HEK293 (cell line): ENCODE data around the gene USP6.

Experiments used
- KLF1 ChIP-seq: fragments of 450-650 bp; formaldehyde crosslinking; IDR thresholded peaks from 2 replicates; pipeline ENCODE4 v1.5.1; 2016; ENCODE audit warnings: missing biosample characterization, missing genetic modification characterization
- ZBTB8A ChIP-seq: fragments of 450-650 bp; formaldehyde crosslinking; IDR thresholded peaks from 2 replicates; pipeline ENCODE4 v1.5.1; 2016; ENCODE audit warnings: missing biosample characterization, missing genetic modification characterization
- ZFP69B ChIP-seq: fragments of 450-650 bp; formaldehyde crosslinking; IDR thresholded peaks from 2 replicates; pipeline ENCODE4 v1.5.1; 2016; ENCODE audit warnings: missing biosample characterization, missing genetic modification characterization
- ZNF10 ChIP-seq: fragments of 450-650 bp; formaldehyde crosslinking; IDR thresholded peaks from 2 replicates; pipeline ENCODE4 v1.5.1; 2017; ENCODE audit warnings: missing biosample characterization, missing genetic modification characterization
- ZNF350 ChIP-seq: fragments of 450-650 bp; formaldehyde crosslinking; IDR thresholded peaks from 2 replicates; pipeline ENCODE4 v1.5.0; 2017; ENCODE audit warnings: missing biosample characterization, mild to moderate bottlenecking, missing genetic modification characterization
- ZNF423 ChIP-seq: fragments of 450-650 bp; formaldehyde crosslinking; IDR thresholded peaks from 2 replicates; pipeline ENCODE4 v1.5.1; 2016; ENCODE audit warnings: missing biosample characterization, missing genetic modification characterization
- ZNF48 ChIP-seq: fragments of 450-650 bp; formaldehyde crosslinking; IDR thresholded peaks from 2 replicates; pipeline ENCODE4 v1.5.1; 2016; ENCODE audit warnings: missing biosample characterization, missing genetic modification characterization
- ZNF514 ChIP-seq: fragments of 450-650 bp; formaldehyde crosslinking; IDR thresholded peaks from 2 replicates; pipeline ENCODE4 v1.5.1; 2016; ENCODE audit warnings: missing biosample characterization, missing genetic modification characterization
- ZNF561 ChIP-seq: fragments of 450-650 bp; IDR thresholded peaks from 2 replicates; pipeline ENCODE4 v1.5.1; 2018; ENCODE audit warnings: missing biosample characterization, missing genetic modification characterization, borderline replicate concordance
- ZNF600 ChIP-seq: fragments of 450-650 bp; formaldehyde crosslinking; IDR thresholded peaks from 2 replicates; pipeline ENCODE4 v1.5.1; 2016; ENCODE audit warnings: missing biosample characterization, missing genetic modification characterization
- ZNF621 ChIP-seq: fragments of 450-650 bp; formaldehyde crosslinking; IDR thresholded peaks from 2 replicates; pipeline ENCODE4 v1.5.1; 2017; ENCODE audit warnings: missing biosample characterization, missing genetic modification characterization
- ZNF626 ChIP-seq: fragments of 450-650 bp; sonication (Bioruptor Pico); formaldehyde crosslinking; IDR thresholded peaks from 2 replicates; pipeline ENCODE4 v1.5.1; 2018; ENCODE audit warnings: missing biosample characterization, missing genetic modification characterization, inconsistent platforms
- ZNF629 ChIP-seq: fragments of 450-650 bp; formaldehyde crosslinking; IDR thresholded peaks from 2 replicates; pipeline ENCODE4 v1.5.1; 2017; ENCODE audit warnings: missing biosample characterization, missing genetic modification characterization
- ZNF660 ChIP-seq: fragments of 450-650 bp; IDR thresholded peaks from 2 replicates; pipeline ENCODE4 v1.5.1; 2018; ENCODE audit warnings: missing biosample characterization, mild to moderate bottlenecking, missing genetic modification characterization
- ZNF664 ChIP-seq: fragments of 450-650 bp; formaldehyde crosslinking; IDR thresholded peaks from 2 replicates; pipeline ENCODE4 v1.5.1; 2016; ENCODE audit warnings: missing biosample characterization, missing genetic modification characterization
- ZNF76 ChIP-seq: fragments of 450-650 bp; formaldehyde crosslinking; IDR thresholded peaks from 2 replicates; pipeline ENCODE4; 2016; ENCODE audit warnings: low read depth, missing biosample characterization, missing genetic modification characterization, borderline replicate concordance
- ZNF777 ChIP-seq: fragments of 450-650 bp; formaldehyde crosslinking; IDR thresholded peaks from 2 replicates; pipeline ENCODE4 v1.5.1; 2017; ENCODE audit warnings: missing biosample characterization, missing genetic modification characterization, borderline replicate concordance
- ZNF792 ChIP-seq: fragments of 450-650 bp; formaldehyde crosslinking; IDR thresholded peaks from 2 replicates; pipeline ENCODE4 v1.5.1; 2016; ENCODE audit warnings: missing biosample characterization, missing genetic modification characterization
- ZNF830 ChIP-seq: fragments of 450-650 bp; IDR thresholded peaks from 2 replicates; pipeline ENCODE4 v1.5.0; 2018; ENCODE audit warnings: missing biosample characterization, missing genetic modification characterization, low read depth, mild to moderate bottlenecking, moderate library complexity
- ZNF843 ChIP-seq: fragments of 450-650 bp; formaldehyde crosslinking; IDR thresholded peaks from 2 replicates; pipeline ENCODE4 v1.5.1; 2016; ENCODE audit warnings: missing biosample characterization, missing genetic modification characterization
- TF ChIP-seq, protein P1 (sequence below): fragments of 450-650 bp; formaldehyde crosslinking; conservative IDR thresholded peaks from 2 replicates; pipeline ENCODE4 v1.5.1; 2016; ENCODE audit warnings: low read depth, missing biosample characterization, missing genetic modification characterization
- TF ChIP-seq, protein P2 (sequence below): fragments of 450-650 bp; formaldehyde crosslinking; IDR thresholded peaks from 2 replicates; pipeline ENCODE4 v1.5.1; 2016; ENCODE audit warnings: missing biosample characterization, missing genetic modification characterization
- TF ChIP-seq, protein P3 (sequence below): fragments of 450-650 bp; formaldehyde crosslinking; IDR thresholded peaks from 2 replicates; pipeline ENCODE4 v1.5.1; 2016; ENCODE audit warnings: missing biosample characterization, missing genetic modification characterization
- TF ChIP-seq, protein P4 (sequence below): fragments of 450-650 bp; IDR thresholded peaks from 2 replicates; pipeline ENCODE4 v1.5.1; 2018; ENCODE audit warnings: missing biosample characterization, missing genetic modification characterization
- TF ChIP-seq, protein P5 (sequence below): fragments of 450-650 bp; formaldehyde crosslinking; optimal IDR thresholded peaks from 2 replicates; pipeline ENCODE3; 2016; ENCODE audit warnings: missing biosample characterization, mild to moderate bottlenecking, missing genetic modification characterization
- TF ChIP-seq, protein P6 (sequence below): fragments of 450-650 bp; formaldehyde crosslinking; IDR thresholded peaks from 2 replicates; pipeline ENCODE4 v1.5.1; 2016; ENCODE audit warnings: missing biosample characterization, missing genetic modification characterization
- TF ChIP-seq, protein P7 (sequence below): fragments of 450-650 bp; formaldehyde crosslinking; IDR thresholded peaks from 2 replicates; pipeline ENCODE4 v1.5.1; 2017; ENCODE audit warnings: missing biosample characterization, mild to moderate bottlenecking, missing genetic modification characterization, moderate library complexity

Gene USP6

DNA sequence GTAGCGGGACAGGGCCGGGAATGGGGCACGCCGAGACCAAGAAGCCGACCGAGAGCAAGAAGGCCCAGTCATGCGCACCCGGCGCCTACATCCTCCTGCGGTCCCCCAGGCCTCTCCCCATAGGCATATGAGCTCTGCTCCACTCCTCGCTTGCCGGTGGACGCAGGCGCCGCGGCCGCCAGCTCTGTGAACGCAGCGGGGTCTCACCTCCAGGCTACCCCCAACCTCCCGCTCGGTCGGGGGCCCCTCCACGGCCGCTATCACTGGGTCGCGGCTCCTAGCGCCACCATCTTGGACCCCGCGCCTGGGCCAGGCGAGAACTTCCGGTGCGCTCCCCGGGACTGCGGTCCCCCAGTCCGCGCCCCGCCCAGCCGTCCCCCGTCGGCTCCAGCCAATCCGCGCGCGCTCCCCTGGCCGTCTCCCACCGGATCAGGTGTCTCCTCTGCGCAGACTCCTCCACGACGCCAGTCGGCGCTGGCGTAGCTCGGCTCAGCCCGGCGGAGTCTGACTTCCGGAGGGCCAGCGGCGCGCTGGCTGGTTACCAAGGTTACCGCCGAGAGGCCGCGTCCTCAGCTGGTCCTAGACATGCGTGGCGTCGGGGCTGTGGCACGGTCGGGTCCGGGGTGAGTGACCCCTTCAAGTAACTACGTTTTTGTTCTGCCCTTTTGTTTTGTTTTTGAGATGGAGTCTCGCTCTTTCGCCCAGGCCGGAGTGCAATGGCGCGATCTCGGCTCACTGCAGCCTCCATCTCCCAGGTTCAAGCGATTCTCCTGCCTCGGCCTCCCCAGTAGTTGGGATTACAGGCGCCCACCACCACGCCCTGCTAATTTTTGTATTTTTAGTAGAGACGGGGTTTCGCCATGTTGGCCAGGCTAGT, 75.9 kb downstream of the USP6 start, which contains the start of gene ZNF594 (continued):
- TF ChIP-seq, protein P1, sequence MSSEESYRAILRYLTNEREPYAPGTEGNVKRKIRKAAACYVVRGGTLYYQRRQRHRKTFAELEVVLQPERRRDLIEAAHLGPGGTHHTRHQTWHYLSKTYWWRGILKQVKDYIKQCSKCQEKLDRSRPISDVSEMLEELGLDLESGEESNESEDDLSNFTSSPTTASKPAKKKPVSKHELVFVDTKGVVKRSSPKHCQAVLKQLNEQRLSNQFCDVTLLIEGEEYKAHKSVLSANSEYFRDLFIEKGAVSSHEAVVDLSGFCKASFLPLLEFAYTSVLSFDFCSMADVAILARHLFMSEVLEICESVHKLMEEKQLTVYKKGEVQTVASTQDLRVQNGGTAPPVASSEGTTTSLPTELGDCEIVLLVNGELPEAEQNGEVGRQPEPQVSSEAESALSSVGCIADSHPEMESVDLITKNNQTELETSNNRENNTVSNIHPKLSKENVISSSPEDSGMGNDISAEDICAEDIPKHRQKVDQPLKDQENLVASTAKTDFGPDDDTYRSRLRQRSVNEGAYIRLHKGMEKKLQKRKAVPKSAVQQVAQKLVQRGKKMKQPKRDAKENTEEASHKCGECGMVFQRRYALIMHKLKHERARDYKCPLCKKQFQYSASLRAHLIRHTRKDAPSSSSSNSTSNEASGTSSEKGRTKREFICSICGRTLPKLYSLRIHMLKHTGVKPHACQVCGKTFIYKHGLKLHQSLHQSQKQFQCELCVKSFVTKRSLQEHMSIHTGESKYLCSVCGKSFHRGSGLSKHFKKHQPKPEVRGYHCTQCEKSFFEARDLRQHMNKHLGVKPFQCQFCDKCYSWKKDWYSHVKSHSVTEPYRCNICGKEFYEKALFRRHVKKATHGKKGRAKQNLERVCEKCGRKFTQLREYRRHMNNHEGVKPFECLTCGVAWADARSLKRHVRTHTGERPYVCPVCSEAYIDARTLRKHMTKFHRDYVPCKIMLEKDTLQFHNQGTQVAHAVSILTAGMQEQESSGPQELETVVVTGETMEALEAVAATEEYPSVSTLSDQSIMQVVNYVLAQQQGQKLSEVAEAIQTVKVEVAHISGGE (tag by site-specific recombination): peak; percentile 97
- TF ChIP-seq ZNF621 (tag by site-specific recombination) (no peak), ZFP69B (peak; percentile 38), ZNF777 (tag by site-specific recombination) (peak; percentile 97), ZNF843 (tag by site-specific recombination) (0 out of 2 replicates have a peak, but pooled peaks have one; percentile 12), ZNF664 (no peak), ZNF561 (tag by site-specific recombination) (peak; percentile 77), ZNF350 (no peak), ZBTB8A (peak; percentile 51; the same call in 1 of the 2 replicates), ZNF660 (tag by site-specific recombination) (peak; percentile 76), ZNF629 (tag by site-specific recombination) (peak; percentile 75), ZNF423 (peak; percentile 71), ZNF48 (tag by site-specific recombination) (no peak), ZNF830 (tag by site-specific recombination) (no peak), ZNF514 (tag by site-specific recombination) (no peak), ZNF600 (tag by site-specific recombination) (peak; percentile 74), ZNF76 (tag by site-specific recombination) (peak; percentile 65; the same call in 1 of the 2 replicates), ZNF10 (tag by site-specific recombination) (peak; percentile 13; the same call in 1 of the 2 replicates), ZNF626 (tag by site-specific recombination) (no peak), KLF1 (tag by site-specific recombination) (peak; percentile 66), ZNF792 (tag by site-specific recombination) (peak; percentile 63; the same call in 1 of the 2 replicates)
- TF ChIP-seq, protein P2, sequence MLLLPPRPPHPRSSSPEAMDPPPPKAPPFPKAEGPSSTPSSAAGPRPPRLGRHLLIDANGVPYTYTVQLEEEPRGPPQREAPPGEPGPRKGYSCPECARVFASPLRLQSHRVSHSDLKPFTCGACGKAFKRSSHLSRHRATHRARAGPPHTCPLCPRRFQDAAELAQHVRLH: peak; percentile 40
- TF ChIP-seq, protein P3, sequence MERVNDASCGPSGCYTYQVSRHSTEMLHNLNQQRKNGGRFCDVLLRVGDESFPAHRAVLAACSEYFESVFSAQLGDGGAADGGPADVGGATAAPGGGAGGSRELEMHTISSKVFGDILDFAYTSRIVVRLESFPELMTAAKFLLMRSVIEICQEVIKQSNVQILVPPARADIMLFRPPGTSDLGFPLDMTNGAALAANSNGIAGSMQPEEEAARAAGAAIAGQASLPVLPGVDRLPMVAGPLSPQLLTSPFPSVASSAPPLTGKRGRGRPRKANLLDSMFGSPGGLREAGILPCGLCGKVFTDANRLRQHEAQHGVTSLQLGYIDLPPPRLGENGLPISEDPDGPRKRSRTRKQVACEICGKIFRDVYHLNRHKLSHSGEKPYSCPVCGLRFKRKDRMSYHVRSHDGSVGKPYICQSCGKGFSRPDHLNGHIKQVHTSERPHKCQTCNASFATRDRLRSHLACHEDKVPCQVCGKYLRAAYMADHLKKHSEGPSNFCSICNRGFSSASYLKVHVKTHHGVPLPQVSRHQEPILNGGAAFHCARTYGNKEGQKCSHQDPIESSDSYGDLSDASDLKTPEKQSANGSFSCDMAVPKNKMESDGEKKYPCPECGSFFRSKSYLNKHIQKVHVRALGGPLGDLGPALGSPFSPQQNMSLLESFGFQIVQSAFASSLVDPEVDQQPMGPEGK (tag by site-specific recombination): peak; percentile 99
- TF ChIP-seq, protein P4, sequence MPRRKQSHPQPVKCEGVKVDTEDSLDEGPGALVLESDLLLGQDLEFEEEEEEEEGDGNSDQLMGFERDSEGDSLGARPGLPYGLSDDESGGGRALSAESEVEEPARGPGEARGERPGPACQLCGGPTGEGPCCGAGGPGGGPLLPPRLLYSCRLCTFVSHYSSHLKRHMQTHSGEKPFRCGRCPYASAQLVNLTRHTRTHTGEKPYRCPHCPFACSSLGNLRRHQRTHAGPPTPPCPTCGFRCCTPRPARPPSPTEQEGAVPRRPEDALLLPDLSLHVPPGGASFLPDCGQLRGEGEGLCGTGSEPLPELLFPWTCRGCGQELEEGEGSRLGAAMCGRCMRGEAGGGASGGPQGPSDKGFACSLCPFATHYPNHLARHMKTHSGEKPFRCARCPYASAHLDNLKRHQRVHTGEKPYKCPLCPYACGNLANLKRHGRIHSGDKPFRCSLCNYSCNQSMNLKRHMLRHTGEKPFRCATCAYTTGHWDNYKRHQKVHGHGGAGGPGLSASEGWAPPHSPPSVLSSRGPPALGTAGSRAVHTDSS (tag by site-specific recombination): no peak
- TF ChIP-seq, protein P5, sequence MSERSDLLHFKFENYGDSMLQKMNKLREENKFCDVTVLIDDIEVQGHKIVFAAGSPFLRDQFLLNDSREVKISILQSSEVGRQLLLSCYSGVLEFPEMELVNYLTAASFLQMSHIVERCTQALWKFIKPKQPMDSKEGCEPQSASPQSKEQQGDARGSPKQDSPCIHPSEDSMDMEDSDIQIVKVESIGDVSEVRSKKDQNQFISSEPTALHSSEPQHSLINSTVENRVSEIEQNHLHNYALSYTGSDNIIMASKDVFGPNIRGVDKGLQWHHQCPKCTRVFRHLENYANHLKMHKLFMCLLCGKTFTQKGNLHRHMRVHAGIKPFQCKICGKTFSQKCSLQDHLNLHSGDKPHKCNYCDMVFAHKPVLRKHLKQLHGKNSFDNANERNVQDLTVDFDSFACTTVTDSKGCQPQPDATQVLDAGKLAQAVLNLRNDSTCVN (tag by site-specific recombination): peak; percentile 95
- TF ChIP-seq, protein P6, sequence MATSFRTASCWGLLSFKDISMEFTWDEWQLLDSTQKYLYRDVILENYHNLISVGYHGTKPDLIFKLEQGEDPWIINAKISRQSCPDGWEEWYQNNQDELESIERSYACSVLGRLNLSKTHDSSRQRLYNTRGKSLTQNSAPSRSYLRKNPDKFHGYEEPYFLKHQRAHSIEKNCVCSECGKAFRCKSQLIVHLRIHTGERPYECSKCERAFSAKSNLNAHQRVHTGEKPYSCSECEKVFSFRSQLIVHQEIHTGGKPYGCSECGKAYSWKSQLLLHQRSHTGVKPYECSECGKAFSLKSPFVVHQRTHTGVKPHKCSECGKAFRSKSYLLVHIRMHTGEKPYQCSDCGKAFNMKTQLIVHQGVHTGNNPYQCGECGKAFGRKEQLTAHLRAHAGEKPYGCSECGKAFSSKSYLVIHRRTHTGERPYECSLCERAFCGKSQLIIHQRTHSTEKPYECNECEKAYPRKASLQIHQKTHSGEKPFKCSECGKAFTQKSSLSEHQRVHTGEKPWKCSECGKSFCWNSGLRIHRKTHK (tag by site-specific recombination): no peak
- TF ChIP-seq, protein P7, sequence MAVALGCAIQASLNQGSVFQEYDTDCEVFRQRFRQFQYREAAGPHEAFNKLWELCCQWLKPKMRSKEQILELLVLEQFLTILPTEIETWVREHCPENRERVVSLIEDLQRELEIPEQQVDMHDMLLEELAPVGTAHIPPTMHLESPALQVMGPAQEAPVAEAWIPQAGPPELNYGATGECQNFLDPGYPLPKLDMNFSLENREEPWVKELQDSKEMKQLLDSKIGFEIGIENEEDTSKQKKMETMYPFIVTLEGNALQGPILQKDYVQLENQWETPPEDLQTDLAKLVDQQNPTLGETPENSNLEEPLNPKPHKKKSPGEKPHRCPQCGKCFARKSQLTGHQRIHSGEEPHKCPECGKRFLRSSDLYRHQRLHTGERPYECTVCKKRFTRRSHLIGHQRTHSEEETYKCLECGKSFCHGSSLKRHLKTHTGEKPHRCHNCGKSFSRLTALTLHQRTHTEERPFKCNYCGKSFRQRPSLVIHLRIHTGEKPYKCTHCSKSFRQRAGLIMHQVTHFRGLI (tag by site-specific recombination): peak; percentile 20; the same call in 1 of the 2 replicates
